ENCODE measurements around the gene GORASP1.
A peak's percentile ranks its signal among the peaks of the same experiment; 100 is the strongest.

Gene GORASP1

GRCh38 chr3:39088456-39088855 is 19.0 kb downstream of the GORASP1 start:
- no peak overlapping the region for H4K8ac ChIP-seq (ENCODE audit: low read length)
- no peaks in the 10 kb centered on the region for H3K27me3 ChIP-seq (ENCODE audit: control insufficient read depth in 1 of 2, insufficient read depth in 1 of 2, low read length in 2 of 2)
- H3K23ac ChIP-seq (ENCODE audit: low read length in 2 of 2) = no peak overlapping the region
- H3K9me3 ChIP-seq (ENCODE audit: control insufficient read depth, low read length) = no peaks in the 10 kb centered on the region
- H2BK12ac ChIP-seq (ENCODE audit: low read length in 2 of 2) = no peak overlapping the region
- no peak overlapping the region for H2BK15ac ChIP-seq (ENCODE audit: low read depth, poor library complexity, severe bottlenecking)
- H3K79me1 ChIP-seq (replicated peaks; ENCODE audit: low read length, poor library complexity, severe bottlenecking) = peaks cover 1% of the 10 kb centered on the region
- no peak overlapping the region for H3K18ac ChIP-seq (ENCODE audit: low read depth in 1 of 2, low read length in 2 of 2)
- peaks cover 26 to 91% of the 10 kb centered on the region in 2 experiments for H3K36me3 ChIP-seq (ENCODE audit: control insufficient read depth in 1 of 2, insufficient read depth in 2 of 2, low read depth in 1 of 2, low read length in 2 of 2)
- H3K4me1 ChIP-seq (ENCODE audit: control insufficient read depth, insufficient read depth, low read depth, low read length) = peaks cover 3% of the 10 kb centered on the region
- WGBS = 99% methylated on average over 3 of the region's 3 CpGs
- H2BK5ac ChIP-seq (ENCODE audit: low read depth, low read length, poor library complexity, severe bottlenecking) = peak overlapping the region; percentile 44
- no peak overlapping the region for H3K4me2 ChIP-seq (ENCODE audit: low read length, poor library complexity, severe bottlenecking)
- H3K4ac ChIP-seq (ENCODE audit: low read depth in 1 of 2, low read length in 2 of 2) = no peak overlapping the region
- no peak overlapping the region for H3K27ac ChIP-seq (ENCODE audit: low read length, poor library complexity, severe bottlenecking)
- no peak overlapping the region for H4K91ac ChIP-seq (ENCODE audit: low read length)
- DNase-seq = no peak
- H2AFZ ChIP-seq (ENCODE audit: low read depth, low read length) = no peak overlapping the region
- no peak overlapping the region for H2BK120ac ChIP-seq (ENCODE audit: low read depth, low read length)
- no peak overlapping the region for H3K14ac ChIP-seq (ENCODE audit: low read length in 2 of 2)
- no peak overlapping the region for H2AK5ac ChIP-seq (ENCODE audit: low read length, severe bottlenecking)
- H3K9ac ChIP-seq (ENCODE audit: low read length) = no peak overlapping the region
- no peak overlapping the region for H3K4me3 ChIP-seq (ENCODE audit: insufficient read depth in 1 of 2, low read depth in 1 of 2, low read length in 2 of 2)

DNA sequence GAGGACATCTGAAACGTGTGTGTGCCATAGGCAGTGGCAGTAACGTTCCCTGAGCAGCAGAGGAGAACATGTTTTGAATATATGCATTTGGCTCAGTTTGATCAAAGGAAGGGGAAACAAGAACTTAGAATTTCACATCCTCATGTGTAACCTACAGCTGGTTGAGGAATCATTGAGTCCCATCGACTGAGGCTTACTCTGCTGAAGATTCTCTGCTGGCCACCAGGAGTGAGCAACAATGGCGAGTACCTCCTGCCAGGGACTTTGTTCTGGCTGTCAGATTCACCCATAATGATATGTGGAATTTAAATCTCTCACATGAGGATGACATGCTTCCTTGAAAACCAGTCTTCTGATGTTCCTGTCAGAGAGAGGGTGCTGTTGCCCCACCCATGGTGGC is 21.3 kb downstream of the GORASP1 start:
- no peak overlapping the region for H2BK15ac ChIP-seq (ENCODE audit: low read depth, poor library complexity, severe bottlenecking)
- H2BK120ac ChIP-seq (ENCODE audit: low read depth, low read length) = no peak overlapping the region
- H3K4ac ChIP-seq (ENCODE audit: low read depth in 1 of 2, low read length in 2 of 2) = no peak overlapping the region
- H3K18ac ChIP-seq (ENCODE audit: low read depth in 1 of 2, low read length in 2 of 2) = no peak overlapping the region
- H3K27me3 ChIP-seq (ENCODE audit: control insufficient read depth in 1 of 2, insufficient read depth in 1 of 2, low read length in 2 of 2) = no peaks in the 10 kb centered on the region
- no peak overlapping the region for H4K91ac ChIP-seq (ENCODE audit: low read length)
- H3K23ac ChIP-seq (ENCODE audit: low read length in 2 of 2) = no peak overlapping the region
- no peaks in the 10 kb centered on the region for H3K9me3 ChIP-seq (ENCODE audit: control insufficient read depth, low read length)
- H3K9ac ChIP-seq (ENCODE audit: low read length) = no peak overlapping the region
- WGBS = 89% methylated on average over 4 of the region's 4 CpGs
- peaks cover 1% of the 10 kb centered on the region for H3K79me1 ChIP-seq (replicated peaks; ENCODE audit: low read length, poor library complexity, severe bottlenecking)
- H2BK12ac ChIP-seq (ENCODE audit: low read length in 2 of 2) = no peak overlapping the region
- H3K36me3 ChIP-seq (ENCODE audit: control insufficient read depth in 1 of 2, insufficient read depth in 2 of 2, low read depth in 1 of 2, low read length in 2 of 2) = peaks cover 24 to 79% of the 10 kb centered on the region in 2 experiments
- H3K14ac ChIP-seq (ENCODE audit: low read length in 2 of 2) = no peak overlapping the region
- H4K8ac ChIP-seq (ENCODE audit: low read length) = no peak overlapping the region
- H3K27ac ChIP-seq (ENCODE audit: low read length, poor library complexity, severe bottlenecking) = no peak overlapping the region
- no peak overlapping the region for H2AK5ac ChIP-seq (ENCODE audit: low read length, severe bottlenecking)
- no peak overlapping the region for H2AFZ ChIP-seq (ENCODE audit: low read depth, low read length)
- no peak for DNase-seq
- H2BK5ac ChIP-seq (ENCODE audit: low read depth, low read length, poor library complexity, severe bottlenecking) = no peak overlapping the region
- no peak overlapping the region for H3K4me2 ChIP-seq (ENCODE audit: low read length, poor library complexity, severe bottlenecking)
- H3K4me1 ChIP-seq (ENCODE audit: control insufficient read depth, insufficient read depth, low read depth, low read length) = peaks cover 3% of the 10 kb centered on the region
- no peak overlapping the region for H3K4me3 ChIP-seq (ENCODE audit: insufficient read depth in 1 of 2, low read depth in 1 of 2, low read length in 2 of 2)

DNA sequence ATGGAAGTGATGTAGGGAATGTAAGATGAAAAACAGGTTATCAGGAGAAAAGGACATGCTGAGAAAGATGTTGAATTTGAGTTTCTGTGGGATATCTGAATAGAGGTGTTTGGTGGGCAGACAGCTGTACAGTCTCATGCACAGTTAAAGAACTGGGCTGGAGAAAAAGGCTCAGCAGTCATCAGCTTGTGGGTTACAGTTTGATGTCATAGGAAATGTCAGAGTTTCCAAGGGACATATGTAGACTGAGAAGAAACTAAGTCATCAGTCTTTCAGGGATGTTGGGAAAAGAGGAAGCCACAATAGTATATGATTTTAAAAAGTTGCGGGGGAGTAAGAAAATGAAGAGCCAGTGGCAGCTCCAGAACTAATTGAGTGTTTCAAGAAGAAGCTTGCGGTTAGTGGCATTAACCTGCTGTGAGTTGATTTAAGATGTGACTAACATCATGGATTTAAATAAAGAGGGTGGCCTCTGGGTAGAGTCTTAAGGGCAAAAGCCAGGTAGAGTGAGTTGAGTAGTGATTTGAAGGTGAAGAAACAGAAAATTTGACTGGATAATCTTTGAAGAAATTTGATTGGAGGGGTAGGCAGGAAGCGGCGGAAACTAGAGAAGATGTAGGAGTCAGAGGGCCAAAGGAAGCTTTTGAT is 24.6 kb downstream of the GORASP1 start:
- H4K91ac ChIP-seq (ENCODE audit: low read length) = no peak overlapping the region
- H3K9me3 ChIP-seq (ENCODE audit: control insufficient read depth, low read length) = no peaks in the 10 kb centered on the region
- no peak overlapping the region for H3K4me2 ChIP-seq (ENCODE audit: low read length, poor library complexity, severe bottlenecking)
- no peak overlapping the region for H2BK15ac ChIP-seq (ENCODE audit: low read depth, poor library complexity, severe bottlenecking)
- H3K4ac ChIP-seq (ENCODE audit: low read depth in 1 of 2, low read length in 2 of 2) = no peak overlapping the region
- no peaks in the 10 kb centered on the region for H3K4me1 ChIP-seq (ENCODE audit: control insufficient read depth, insufficient read depth, low read depth, low read length)
- no peak overlapping the region for H3K27ac ChIP-seq (ENCODE audit: low read length, poor library complexity, severe bottlenecking)
- H4K8ac ChIP-seq (ENCODE audit: low read length) = no peak overlapping the region
- H2AFZ ChIP-seq (ENCODE audit: low read depth, low read length) = no peak overlapping the region
- no peak overlapping the region for H3K9ac ChIP-seq (ENCODE audit: low read length)
- no peak overlapping the region for H3K14ac ChIP-seq (ENCODE audit: low read length in 2 of 2)
- WGBS = 97% methylated on average over 4 of the region's 4 CpGs
- no peak overlapping the region for H3K23ac ChIP-seq (ENCODE audit: low read length in 2 of 2)
- H2AK5ac ChIP-seq (ENCODE audit: low read length, severe bottlenecking) = no peak overlapping the region
- no peak overlapping the region for H3K4me3 ChIP-seq (ENCODE audit: insufficient read depth in 1 of 2, low read depth in 1 of 2, low read length in 2 of 2)
- H2BK120ac ChIP-seq (ENCODE audit: low read depth, low read length) = no peak overlapping the region
- peaks cover 22 to 73% of the 10 kb centered on the region in 2 experiments for H3K36me3 ChIP-seq (ENCODE audit: control insufficient read depth in 1 of 2, insufficient read depth in 2 of 2, low read depth in 1 of 2, low read length in 2 of 2)
- DNase-seq = no peak
- peaks cover 1% of the 10 kb centered on the region for H3K79me1 ChIP-seq (replicated peaks; ENCODE audit: low read length, poor library complexity, severe bottlenecking)
- H3K27me3 ChIP-seq (ENCODE audit: control insufficient read depth in 1 of 2, insufficient read depth in 1 of 2, low read length in 2 of 2) = no peaks in the 10 kb centered on the region
- H2BK12ac ChIP-seq (ENCODE audit: low read length in 2 of 2) = no peak overlapping the region
- H3K18ac ChIP-seq (ENCODE audit: low read depth in 1 of 2, low read length in 2 of 2) = no peak overlapping the region
- no peak overlapping the region for H2BK5ac ChIP-seq (ENCODE audit: low read depth, low read length, poor library complexity, severe bottlenecking)

DNA sequence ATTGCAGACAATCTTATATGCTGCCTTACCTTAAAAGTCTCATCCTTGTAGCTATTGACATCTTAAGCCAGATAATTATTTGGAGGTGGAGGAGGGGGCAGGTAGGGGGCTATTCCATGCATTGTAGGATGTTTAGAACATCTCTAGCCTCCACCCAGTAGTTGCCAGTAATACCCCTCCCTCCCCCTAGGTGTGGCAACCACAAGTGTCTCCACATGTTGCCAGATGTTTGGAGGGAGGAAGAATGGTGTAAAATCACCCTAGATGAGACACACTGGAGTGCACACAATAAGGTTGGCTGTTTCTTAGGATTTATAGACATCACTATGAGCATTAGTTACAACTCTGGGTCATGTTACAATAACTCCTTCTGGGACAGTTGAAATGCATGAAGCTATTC is 27.4 kb downstream of the GORASP1 start:
- Histone ChIP-seq H3K27me3 (ENCODE audit: control insufficient read depth in 1 of 2, insufficient read depth in 1 of 2, low read length in 2 of 2) (no peaks in the 10 kb centered on the region), H4K91ac (ENCODE audit: low read length) (no peak overlapping the region), H3K14ac (ENCODE audit: low read length in 2 of 2) (no peak overlapping the region), H2BK120ac (ENCODE audit: low read depth, low read length) (no peak overlapping the region), H3K79me1 (replicated peaks; ENCODE audit: low read length, poor library complexity, severe bottlenecking) (peaks cover 1% of the 10 kb centered on the region), H3K9ac (ENCODE audit: low read length) (no peak overlapping the region), H4K8ac (ENCODE audit: low read length) (no peak overlapping the region), H2BK15ac (ENCODE audit: low read depth, poor library complexity, severe bottlenecking) (no peak overlapping the region), H2AFZ (ENCODE audit: low read depth, low read length) (no peak overlapping the region), H3K4me1 (ENCODE audit: control insufficient read depth, insufficient read depth, low read depth, low read length) (no peaks in the 10 kb centered on the region), H3K36me3 (ENCODE audit: control insufficient read depth in 1 of 2, insufficient read depth in 2 of 2, low read depth in 1 of 2, low read length in 2 of 2) (peaks cover 11 to 75% of the 10 kb centered on the region in 2 experiments), H2AK5ac (ENCODE audit: low read length, severe bottlenecking) (no peak overlapping the region), H3K18ac (ENCODE audit: low read depth in 1 of 2, low read length in 2 of 2) (no peak overlapping the region), H2BK5ac (ENCODE audit: low read depth, low read length, poor library complexity, severe bottlenecking) (no peak overlapping the region), H3K23ac (ENCODE audit: low read length in 2 of 2) (no peak overlapping the region), H3K4me2 (ENCODE audit: low read length, poor library complexity, severe bottlenecking) (no peak overlapping the region), H2BK12ac (ENCODE audit: low read length in 2 of 2) (no peak overlapping the region), H3K4ac (ENCODE audit: low read depth in 1 of 2, low read length in 2 of 2) (no peak overlapping the region), H3K4me3 (ENCODE audit: insufficient read depth in 1 of 2, low read depth in 1 of 2, low read length in 2 of 2) (no peak overlapping the region), H3K27ac (ENCODE audit: low read length, poor library complexity, severe bottlenecking) (no peak overlapping the region), H3K9me3 (ENCODE audit: control insufficient read depth, low read length) (no peaks in the 10 kb centered on the region)
- DNase-seq = no peak
